ENCODE data around the gene PRIMPOL.
"Not testable (repeated sequence)": the region's sequence is repeated elsewhere in the genome, so short reads cannot be mapped to it uniquely, and the experiment has no call there.

The PRIMPOL gene

GRCh38 chr4:184727430-184727829 is 77.9 kb downstream of the PRIMPOL start:
- no peak for TF ChIP-seq Cebpa-rat (IDR thresholded peaks at IDR 0.05)
- peaks cover 15 to 31% (median 26%) of the 10 kb centered on the region in 10 experiments for H3K4me1 ChIP-seq
- no peak overlapping the region for H3K4me3 ChIP-seq
- H3K9ac ChIP-seq: no peak overlapping the region
- peaks cover 0 to 48% (median 18%) of the 10 kb centered on the region in 11 experiments; a peak in 12 of 22 replicates for H4K20me1 ChIP-seq
- no peaks in the 10 kb centered on the region for H3K27me3 ChIP-seq
- H3K9me3 ChIP-seq (replicated peaks in 1 of 11): peaks cover 0 to 17% (median 10%) of the 10 kb centered on the region in 11 experiments; a peak in 12 of 22 replicates
- H3K27ac ChIP-seq: no peak overlapping the region
- H3K4me2 ChIP-seq: peak overlapping the region in 5 of 11 experiments; percentile 9 to 37 (median 22); a peak in 6 of 22 replicates
- peaks cover 0 to 97% (median 86%) of the 10 kb centered on the region in 11 experiments; a peak in 20 of 22 replicates for H3K36me3 ChIP-seq

- peaks cover 0 to 17% (median 10%) of the 10 kb centered on the region in 11 experiments; a peak in 11 of 22 replicates for H3K9me3 ChIP-seq (replicated peaks in 1 of 11)
- no peak for TF ChIP-seq Cebpa-rat (IDR thresholded peaks at IDR 0.05)
- H3K9ac ChIP-seq: no peak overlapping the region
- H3K27ac ChIP-seq: no peak overlapping the region
- peaks cover 21 to 39% (median 34%) of the 10 kb centered on the region in 10 experiments for H3K4me1 ChIP-seq
- H3K4me2 ChIP-seq: no peak overlapping the region
- peaks cover 0 to 86% (median 71%) of the 10 kb centered on the region in 11 experiments; a peak in 19 of 22 replicates for H3K36me3 ChIP-seq
- no peaks in the 10 kb centered on the region for H3K27me3 ChIP-seq
- peaks cover 0 to 48% (median 18%) of the 10 kb centered on the region in 11 experiments; a peak in 12 of 22 replicates for H4K20me1 ChIP-seq
- no peak overlapping the region for H3K4me3 ChIP-seq
Measured at GRCh38 chr4:184728858-184729257, 79.3 kb downstream of the PRIMPOL start.

DNA sequence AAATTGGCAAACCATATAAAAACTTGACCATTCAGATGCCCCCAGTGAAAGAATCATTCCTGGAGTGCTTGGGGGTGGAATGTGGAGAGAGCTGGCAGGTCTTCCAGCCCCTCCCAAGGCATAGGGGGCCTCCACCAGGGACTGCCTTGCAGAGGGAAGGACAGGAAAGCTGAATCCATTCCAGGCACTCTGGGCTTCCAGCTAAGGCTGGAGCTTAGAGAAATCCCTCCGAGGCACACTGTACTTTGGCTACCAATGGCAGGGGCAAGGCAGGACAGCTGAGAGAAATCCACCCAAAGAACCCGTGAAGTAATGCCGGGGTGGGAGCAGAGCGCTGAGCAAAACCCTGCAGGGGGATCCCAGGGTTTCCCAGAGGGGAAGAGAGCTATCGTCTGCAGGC is 80.4 kb downstream of the PRIMPOL start:
- no peak overlapping the region for H3K4me2 ChIP-seq
- H3K27me3 ChIP-seq: no peaks in the 10 kb centered on the region
- peaks cover 0 to 17% (median 10%) of the 10 kb centered on the region in 11 experiments; a peak in 11 of 22 replicates for H3K9me3 ChIP-seq (replicated peaks in 1 of 11)
- peaks cover 0 to 75% (median 61%) of the 10 kb centered on the region in 11 experiments; a peak in 19 of 22 replicates for H3K36me3 ChIP-seq
- H3K9ac ChIP-seq: no peak overlapping the region
- TF ChIP-seq Cebpa-rat (IDR thresholded peaks at IDR 0.05): no peak
- peaks cover 28 to 46% (median 40%) of the 10 kb centered on the region in 10 experiments for H3K4me1 ChIP-seq
- no peak overlapping the region for H3K27ac ChIP-seq
- H3K4me3 ChIP-seq: no peak overlapping the region
- H4K20me1 ChIP-seq: peaks cover 0 to 48% (median 18%) of the 10 kb centered on the region in 11 experiments; a peak in 12 of 22 replicates

DNA sequence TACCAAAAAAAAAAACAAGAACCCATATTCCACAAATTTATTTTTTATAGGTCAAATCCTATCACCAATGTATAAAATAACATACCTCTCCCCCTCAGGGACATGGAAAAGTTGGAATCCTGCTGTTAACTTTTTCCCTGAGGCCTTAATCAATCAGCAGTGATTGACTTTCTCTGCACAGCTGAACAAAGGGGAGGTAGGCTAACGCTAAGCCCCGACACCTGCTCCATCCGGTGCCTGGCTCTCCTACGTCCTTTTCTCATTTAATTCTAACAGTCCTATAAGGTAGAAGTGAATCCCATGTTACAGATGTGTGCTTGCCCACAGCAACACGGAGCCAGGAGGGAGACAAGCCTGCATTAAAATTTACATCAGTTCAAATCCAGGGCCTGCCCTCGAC is 81.5 kb downstream of the PRIMPOL start:
- Histone ChIP-seq H3K4me1 (peaks cover 30 to 50% (median 43%) of the 10 kb centered on the region in 10 experiments), H3K4me2 (peak overlapping the region in 8 of 11 experiments; percentile 2 to 98 (median 92); a peak in 9 of 22 replicates), H3K4me3 (no peak overlapping the region), H4K20me1 (peaks cover 0 to 38% (median 13%) of the 10 kb centered on the region in 11 experiments; a peak in 11 of 22 replicates), H3K9ac (peak overlapping the region in 4 of 11 experiments; percentile 12 to 92 (median 27); a peak in 4 of 22 replicates), H3K27ac (no peak overlapping the region), H3K9me3 (replicated peaks in 1 of 11) (peaks cover 0 to 17% (median 10%) of the 10 kb centered on the region in 11 experiments; a peak in 11 of 22 replicates), H3K27me3 (no peaks in the 10 kb centered on the region), H3K36me3 (peaks cover 0 to 64% (median 49%) of the 10 kb centered on the region in 11 experiments; a peak in 19 of 22 replicates)
- no peak for TF ChIP-seq Cebpa-rat (IDR thresholded peaks at IDR 0.05)

DNA sequence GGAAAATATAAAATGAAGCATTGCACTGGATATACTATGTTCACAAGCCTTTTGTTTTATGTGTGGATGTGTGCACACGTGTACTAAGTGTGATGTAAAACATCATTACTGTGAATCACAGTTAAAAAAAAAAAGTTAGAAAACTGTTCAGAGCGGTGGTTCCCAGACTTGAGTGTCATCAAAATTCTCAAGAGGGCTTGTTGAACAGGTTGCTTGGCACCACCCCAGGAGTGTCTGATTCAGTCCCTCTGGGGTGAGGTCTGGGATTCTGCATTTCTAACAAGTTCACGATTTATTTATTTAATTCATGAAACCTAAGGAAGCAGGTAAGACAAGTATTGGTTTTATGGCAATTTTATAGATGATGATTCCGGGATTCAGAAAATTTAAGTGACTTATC is 82.6 kb downstream of the PRIMPOL start:
- TF ChIP-seq Cebpa-rat (IDR thresholded peaks at IDR 0.05): no peak
- H3K27ac ChIP-seq: peak overlapping the region in 9 of 11 experiments; percentile 77 to 98 (median 95); a peak in 11 of 22 replicates
- peak overlapping the region in 8 of 10 experiments; percentile 77 to 99 (median 84); a peak in 12 of 20 replicates for H3K4me3 ChIP-seq

GRCh38 chr4:184733654-184734524 is 84.4 kb downstream of the PRIMPOL start, which contains the start of gene CENPU:
Gene CENPU, minus strand, starts transcription at chr4:184734096. Its CDS starts 34 bp downstream, at chr4:184734062.
- H4K20me1 ChIP-seq: peaks cover 0 to 33% (median 13%) of the 10 kb centered on the region in 11 experiments; a peak in 11 of 22 replicates
- H3K4me2 ChIP-seq: peak within 1 kb of the TSS; percentile 78 to 98 (median 91)
- peak within 1 kb of the TSS in 10 of 11 experiments; percentile 41 to 98 (median 94); a peak in 20 of 22 replicates for H3K27ac ChIP-seq
- H3K4me1 ChIP-seq: peaks cover 26 to 40% (median 32%) of the 10 kb centered on the region in 10 experiments
- peaks cover 0 to 38% (median 24%) of the 10 kb centered on the region in 11 experiments; a peak in 19 of 22 replicates for H3K36me3 ChIP-seq
- H3K9me3 ChIP-seq (replicated peaks in 1 of 11): no peaks in the 10 kb centered on the region
- 0 out of 22 replicates have a peak, but pooled peaks of 1 of the 11 experiments have one; percentile 5 for TF ChIP-seq Cebpa-rat (IDR thresholded peaks at IDR 0.05)
- H3K9ac ChIP-seq: peak within 1 kb of the TSS; percentile 73 to 98 (median 92)
- no peaks in the 10 kb centered on the region for H3K27me3 ChIP-seq
- peak within 1 kb of the TSS; percentile 75 to 99 (median 80) for H3K4me3 ChIP-seq

More for the DNA sequence above, 82.6 kb downstream of the PRIMPOL start:
- H3K4me1 ChIP-seq: peaks cover 26 to 43% (median 34%) of the 10 kb centered on the region in 10 experiments
- H3K36me3 ChIP-seq: peaks cover 0 to 56% (median 42%) of the 10 kb centered on the region in 11 experiments; a peak in 19 of 22 replicates
- no peaks in the 10 kb centered on the region for H3K27me3 ChIP-seq
- peaks cover 0 to 38% (median 13%) of the 10 kb centered on the region in 11 experiments; a peak in 11 of 22 replicates for H4K20me1 ChIP-seq
- peak overlapping the region in 9 of 11 experiments; percentile 80 to 98 (median 95); a peak in 17 of 22 replicates for H3K9ac ChIP-seq
- peak overlapping the region in 10 of 11 experiments; percentile 78 to 98 (median 91); a peak in 21 of 22 replicates for H3K4me2 ChIP-seq
- H3K9me3 ChIP-seq (replicated peaks in 1 of 11): peaks cover 0 to 15% (median 10%) of the 10 kb centered on the region in 11 experiments; a peak in 11 of 22 replicates

DNA sequence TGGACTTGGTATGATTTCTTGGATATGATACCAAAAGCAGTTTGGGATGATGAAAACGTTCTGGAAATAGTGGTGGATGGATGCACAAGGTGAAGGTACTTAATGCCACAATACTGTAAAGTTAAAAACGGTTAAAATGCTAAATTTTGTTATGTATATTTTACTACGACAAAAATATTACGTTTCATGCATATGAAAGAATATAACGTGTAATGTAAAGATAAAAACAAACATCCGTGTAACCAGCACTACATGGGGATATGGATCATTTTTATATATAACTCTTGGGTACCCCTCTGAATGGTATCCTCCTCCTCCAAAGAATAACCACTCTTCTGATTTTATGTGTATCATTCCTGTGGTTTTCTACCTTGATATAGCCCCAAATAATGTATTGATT is 85.2 kb downstream of the PRIMPOL start:
- peaks cover 0 to 29% (median 15%) of the 10 kb centered on the region in 11 experiments; a peak in 18 of 22 replicates for H3K36me3 ChIP-seq
- H3K9ac ChIP-seq: peak overlapping the region in 10 of 11 experiments; percentile 56 to 98 (median 75); a peak in 18 of 22 replicates
- H3K4me1 ChIP-seq: peaks cover 34 to 49% (median 40%) of the 10 kb centered on the region in 10 experiments
- no peak for TF ChIP-seq Cebpa-rat (IDR thresholded peaks at IDR 0.05)
- H4K20me1 ChIP-seq: peaks cover 0 to 29% (median 9%) of the 10 kb centered on the region in 11 experiments; a peak in 11 of 22 replicates
- H3K4me2 ChIP-seq: peak overlapping the region; percentile 55 to 91 (median 74)
- peak overlapping the region; percentile 75 to 99 (median 80) for H3K4me3 ChIP-seq
- no peaks in the 10 kb centered on the region for H3K27me3 ChIP-seq
- H3K27ac ChIP-seq: peak overlapping the region in 9 of 11 experiments; percentile 11 to 78 (median 64); a peak in 16 of 22 replicates
- H3K9me3 ChIP-seq (replicated peaks in 1 of 11): no peaks in the 10 kb centered on the region

DNA sequence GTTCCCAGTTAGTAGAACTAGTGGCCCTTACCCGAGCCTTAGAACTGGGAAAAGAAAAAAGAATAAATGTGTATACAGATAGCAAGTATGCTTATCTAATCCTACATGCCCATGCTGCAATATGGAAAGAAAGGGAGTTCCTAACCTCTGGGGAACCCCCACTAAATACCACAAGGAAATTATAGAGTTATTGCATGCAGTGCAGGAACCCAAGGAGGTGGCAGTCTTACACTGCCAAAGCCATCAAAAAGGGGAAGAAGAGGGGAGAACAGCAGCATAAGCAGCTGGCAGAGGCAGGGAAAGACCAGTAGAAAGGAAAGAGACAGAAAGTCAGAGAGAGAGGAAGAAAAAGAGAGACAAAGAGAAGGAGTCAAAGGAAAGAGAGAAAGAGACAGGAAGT is 90.0 kb downstream of the PRIMPOL start:
- Histone ChIP-seq H3K9me3 (replicated peaks in 1 of 11) (peaks cover 0 to 21% (median 16%) of the 10 kb centered on the region in 11 experiments; a peak in 20 of 22 replicates), H3K9ac (peak overlapping the region in 9 of 11 experiments; percentile 6 to 52 (median 37); a peak in 10 of 22 replicates), H3K27ac (peak overlapping the region in 10 of 11 experiments; percentile 38 to 70 (median 58); a peak in 19 of 22 replicates), H3K4me2 (peak overlapping the region; percentile 27 to 74 (median 57); a peak in 20 of 22 replicates), H3K4me1 (peaks cover 20 to 65% (median 29%) of the 10 kb centered on the region in 10 experiments)
- H3K4me3 ChIP-seq, H3K36me3 ChIP-seq, H4K20me1 ChIP-seq, H3K27me3 ChIP-seq: not testable (repeated sequence)

Data from BLaER1 treated with 17β-estradiol and CSF1 and Interleukin-3, amounts not matched to agents 10 nM and 100 nM (cell line).